Osteocyte (in vitro differentiated cells): ENCODE results near the gene BOLL. TPM values are rescaled to one million over a fixed set of nuclear protein-coding genes. Genes with fewer than 3 reads are reported as not detected.

Experiments
- DNase-seq: peaks from one replicate; pipeline ENCODE4 v3.0.0; 2021; ENCODE audit warnings: mixed read lengths; ENCODE audit not compliant: unreplicated experiment; ENCODE audit errors: extremely low spot score
- H3K27ac Mint-ChIP-seq: one replicate; pipeline ENCODE4 v1.8.0; 2021; ENCODE audit warnings: mild to moderate bottlenecking, mixed read lengths; ENCODE audit not compliant: unreplicated experiment
- H3K27me3 Mint-ChIP-seq: one replicate; pipeline ENCODE4 v1.8.0; 2021; ENCODE audit warnings: mixed read lengths; ENCODE audit not compliant: unreplicated experiment
- H3K36me3 Mint-ChIP-seq: one replicate; pipeline ENCODE4 v1.8.0; 2021; ENCODE audit warnings: mixed read lengths; ENCODE audit not compliant: unreplicated experiment
- H3K4me1 Mint-ChIP-seq: one replicate; pipeline ENCODE4 v1.8.0; 2021; ENCODE audit warnings: mixed read lengths; ENCODE audit not compliant: unreplicated experiment
- H3K4me3 Mint-ChIP-seq: one replicate; pipeline ENCODE4 v1.8.0; 2021; ENCODE audit warnings: mild to moderate bottlenecking, moderate library complexity, mixed read lengths; ENCODE audit not compliant: unreplicated experiment
- H3K9me3 Mint-ChIP-seq: one replicate; pipeline ENCODE4 v1.8.0; 2021; ENCODE audit warnings: mixed read lengths; ENCODE audit not compliant: unreplicated experiment
- CTCF ChIP-seq: fragments of 200-600 bp; sonication (generic); IDR thresholded peaks from 2 replicates; pipeline ENCODE4 v1.5.0; 2021; ENCODE audit warnings: antibody characterized with exemption, mild to moderate bottlenecking, moderate library complexity
- total RNA-seq: library from RNA; stranded (reverse); gene quantifications from 2 replicates; pipeline ENCODE4 v1.2.1, GENCODE V29; 2021

BOLL gene
- total RNA-seq, 1 donor from 2014 or later = not detected

- Mint-ChIP-seq H3K36me3 (no peaks in the 10 kb centered on the region), H3K27ac (no peak overlapping the region), H3K4me1 (peaks cover 31% of the 10 kb centered on the region), H3K9me3 (no peaks in the 10 kb centered on the region), H3K27me3 (peaks cover 4% of the 10 kb centered on the region), H3K4me3 (no peak overlapping the region)
- no peak for TF ChIP-seq CTCF
- no peak for DNase-seq
Measured at GRCh38 chr2:197677483-197677882, 107.6 kb downstream of the BOLL start.

- no peak overlapping the region for H3K27ac Mint-ChIP-seq
- peaks cover 35% of the 10 kb centered on the region for H3K4me1 Mint-ChIP-seq
- peaks cover under 1% of the 10 kb centered on the region for H3K27me3 Mint-ChIP-seq
- no peak for TF ChIP-seq CTCF
- peaks cover 3% of the 10 kb centered on the region for H3K36me3 Mint-ChIP-seq
- no peaks in the 10 kb centered on the region for H3K9me3 Mint-ChIP-seq
- no peak for DNase-seq
- no peak overlapping the region for H3K4me3 Mint-ChIP-seq
Measured at GRCh38 chr2:197677056-197677455, 108.1 kb downstream of the BOLL start.

Other genes starting within 250 kb of the BOLL start
- 29.4 and 30.6 TPM in 2 replicates for gene RFTN2, start 109.7 kb downstream of the BOLL start, total RNA-seq
- gene MARS2, start 80.0 kb downstream of the BOLL start, total RNA-seq = 3.8 and 4.2 TPM in 2 replicates
- 1.2 and 1.3 TPM in 2 replicates for gene PLCL1, start 19.3 kb upstream of the BOLL start, total RNA-seq